ENCODE data around the gene LHX5.
A peak's percentile ranks its signal among the peaks of the same experiment; 100 is the strongest.

Gene LHX5

DNA sequence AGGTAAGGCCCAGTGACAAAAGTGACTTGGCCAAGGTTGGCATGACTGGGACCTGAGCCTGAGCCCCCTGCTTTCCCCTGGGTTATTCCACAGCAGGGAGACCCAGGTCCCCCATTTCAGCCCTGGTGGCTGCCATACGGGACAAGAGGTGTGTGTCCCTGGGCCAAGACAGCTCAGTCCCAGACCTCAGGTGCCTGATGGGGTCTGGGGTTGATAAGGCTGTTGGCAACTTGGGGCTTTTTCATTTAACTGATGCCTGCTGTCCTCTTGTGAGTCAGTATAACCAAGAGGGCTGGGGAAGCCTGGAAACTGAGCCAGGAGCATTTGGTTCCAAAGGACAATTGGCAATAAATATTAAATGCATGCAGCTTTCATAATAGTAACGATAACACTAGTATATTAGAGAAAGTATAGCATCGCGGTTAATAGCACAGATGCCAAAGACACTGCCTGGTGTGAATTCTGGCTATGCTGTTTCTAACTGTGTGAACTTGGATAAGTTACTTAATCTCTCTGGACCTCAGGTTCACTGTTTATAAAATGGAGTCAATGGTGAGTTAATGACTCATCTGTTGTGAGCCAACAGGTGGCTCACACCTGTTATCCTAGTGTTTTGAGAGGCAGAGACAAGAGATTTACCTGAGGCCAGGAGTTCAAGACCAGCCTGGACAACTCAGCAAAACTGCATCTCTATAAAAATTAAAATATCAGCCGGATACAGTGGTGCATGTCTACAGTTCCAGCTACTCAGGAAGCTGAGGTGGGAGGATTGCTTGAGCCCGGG lies 48.6 kb downstream of the LHX5 start:
- Histone ChIP-seq H3K27ac (ENCODE audit: low read length, poor library complexity, severe bottlenecking) (no peak overlapping the region), H3K9ac (ENCODE audit: low read length) (peak overlapping the region; percentile 98), H2BK120ac (ENCODE audit: low read depth, low read length) (no peak overlapping the region), H3K36me3 (ENCODE audit: control insufficient read depth in 1 of 2, insufficient read depth in 2 of 2, low read depth in 1 of 2, low read length in 2 of 2) (peaks cover 0 to 2% of the 10 kb centered on the region in 2 experiments), H3K18ac (ENCODE audit: low read depth in 1 of 2, low read length in 2 of 2) (peak overlapping the region in 1 of 2 experiments; percentile 88), H3K4me2 (ENCODE audit: low read length, poor library complexity, severe bottlenecking) (peak overlapping the region; percentile 60), H3K4me1 (ENCODE audit: control insufficient read depth, insufficient read depth, low read depth, low read length) (peaks cover 14% of the 10 kb centered on the region), H3K27me3 (ENCODE audit: control insufficient read depth in 1 of 2, insufficient read depth in 1 of 2, low read length in 2 of 2) (no peaks in the 10 kb centered on the region), H3K4me3 (ENCODE audit: insufficient read depth in 1 of 2, low read depth in 1 of 2, low read length in 2 of 2) (peak overlapping the region; percentile 57 to 86), H3K4ac (ENCODE audit: low read depth in 1 of 2, low read length in 2 of 2) (peak overlapping the region; percentile 20 to 82), H3K14ac (ENCODE audit: low read length in 2 of 2) (no peak overlapping the region), H3K23ac (ENCODE audit: low read length in 2 of 2) (no peak overlapping the region), H2BK15ac (ENCODE audit: low read depth, poor library complexity, severe bottlenecking) (no peak overlapping the region), H4K8ac (ENCODE audit: low read length) (peak overlapping the region; percentile 92), H3K79me1 (replicated peaks; ENCODE audit: low read length, poor library complexity, severe bottlenecking) (peaks cover 12% of the 10 kb centered on the region), H2AFZ (ENCODE audit: low read depth, low read length) (no peak overlapping the region), H2BK12ac (ENCODE audit: low read length in 2 of 2) (peak overlapping the region in 1 of 2 experiments; percentile 0), H2BK5ac (ENCODE audit: low read depth, low read length, poor library complexity, severe bottlenecking) (no peak overlapping the region), H4K91ac (ENCODE audit: low read length) (peak overlapping the region; percentile 79), H3K9me3 (ENCODE audit: control insufficient read depth, low read length) (no peaks in the 10 kb centered on the region), H2AK5ac (ENCODE audit: low read length, severe bottlenecking) (no peak overlapping the region)
- 96% methylated on average over 6 of the region's 6 CpGs for WGBS
- peak; percentile 42 for DNase-seq

DNA sequence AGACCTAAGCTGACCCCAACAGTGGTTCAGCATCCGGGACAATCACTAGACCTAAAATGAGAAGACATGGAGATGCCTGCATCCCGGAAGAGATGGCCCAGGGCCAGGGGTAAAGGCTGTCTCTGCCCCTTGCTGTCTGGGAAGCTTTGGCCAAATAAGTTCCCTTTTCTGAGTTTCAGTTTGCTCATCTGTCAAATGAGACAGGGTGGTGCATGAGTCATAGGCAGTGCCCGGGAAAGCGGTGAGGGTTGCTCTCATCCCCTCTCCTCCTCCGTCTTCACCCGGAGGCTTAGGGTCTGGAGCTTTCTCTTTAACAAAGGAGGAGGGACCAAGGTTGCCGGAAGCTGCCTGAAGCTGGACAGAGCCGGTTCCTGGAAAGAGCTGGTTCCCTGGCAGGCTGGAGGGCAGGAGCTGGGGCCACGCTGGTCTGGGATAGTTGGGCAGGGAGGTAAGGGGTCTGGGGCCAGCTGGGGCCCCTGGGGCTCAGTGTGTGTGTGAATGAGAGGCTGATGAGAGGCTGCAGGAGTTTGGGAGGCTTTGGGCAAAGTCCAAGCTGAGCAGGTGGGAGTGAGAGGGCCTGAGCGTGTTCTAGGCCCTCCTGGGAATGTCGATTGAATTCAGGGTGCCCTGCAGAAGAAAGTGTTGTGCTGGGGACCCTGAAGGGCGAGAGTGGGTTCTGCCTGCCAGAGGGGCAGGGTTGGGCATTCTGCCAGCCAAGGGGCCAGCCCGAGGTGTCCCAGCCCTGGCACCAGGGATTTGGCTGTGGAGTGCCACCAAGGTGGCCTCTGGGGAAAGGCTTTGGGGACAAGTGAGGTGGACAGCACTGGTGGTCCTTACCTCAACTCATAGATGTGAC lies 49.4 kb downstream of the LHX5 start, which contains the start of gene SDSL:
TSS of gene SDSL (plus strand) at position 351 of the 856 bp plus-strand sequence. CDS start 5,603 bp downstream, outside the sequence.
- peak within 1 kb of the TSS; percentile 12 for H2BK120ac ChIP-seq (ENCODE audit: low read depth, low read length)
- H4K91ac ChIP-seq (ENCODE audit: low read length): peak within 1 kb of the TSS; percentile 79
- H3K36me3 ChIP-seq (ENCODE audit: control insufficient read depth in 1 of 2, insufficient read depth in 2 of 2, low read depth in 1 of 2, low read length in 2 of 2): peaks cover 0 to 2% of the 10 kb centered on the region in 2 experiments
- H3K79me1 ChIP-seq (replicated peaks; ENCODE audit: low read length, poor library complexity, severe bottlenecking): peaks cover 12% of the 10 kb centered on the region
- H3K9ac ChIP-seq (ENCODE audit: low read length): peak within 1 kb of the TSS; percentile 98
- H3K14ac ChIP-seq (ENCODE audit: low read length in 2 of 2): peak within 1 kb of the TSS in 1 of 2 experiments; percentile 56
- peak within 1 kb of the TSS; percentile 57 to 86 for H3K4me3 ChIP-seq (ENCODE audit: insufficient read depth in 1 of 2, low read depth in 1 of 2, low read length in 2 of 2)
- peak within 1 kb of the TSS; percentile 16 for H2AK5ac ChIP-seq (ENCODE audit: low read length, severe bottlenecking)
- H3K4me2 ChIP-seq (ENCODE audit: low read length, poor library complexity, severe bottlenecking): peak within 1 kb of the TSS; percentile 60
- no peaks in the 10 kb centered on the region for H3K27me3 ChIP-seq (ENCODE audit: control insufficient read depth in 1 of 2, insufficient read depth in 1 of 2, low read length in 2 of 2)
- H3K9me3 ChIP-seq (ENCODE audit: control insufficient read depth, low read length): no peaks in the 10 kb centered on the region
- H2AFZ ChIP-seq (ENCODE audit: low read depth, low read length): peak within 1 kb of the TSS; percentile 66
- peak within 1 kb of the TSS; percentile 85 for H2BK15ac ChIP-seq (ENCODE audit: low read depth, poor library complexity, severe bottlenecking)
- peak within 1 kb of the TSS in 1 of 2 experiments; percentile 71 for H3K23ac ChIP-seq (ENCODE audit: low read length in 2 of 2)
- peak within 1 kb of the TSS; percentile 88 to 89 for H3K18ac ChIP-seq (ENCODE audit: low read depth in 1 of 2, low read length in 2 of 2)
- peak; percentile 86 for DNase-seq
- no peak within 1 kb of the TSS for H2BK5ac ChIP-seq (ENCODE audit: low read depth, low read length, poor library complexity, severe bottlenecking)
- H3K4ac ChIP-seq (ENCODE audit: low read depth in 1 of 2, low read length in 2 of 2): peak within 1 kb of the TSS; percentile 82 to 86
- peaks cover 14% of the 10 kb centered on the region for H3K4me1 ChIP-seq (ENCODE audit: control insufficient read depth, insufficient read depth, low read depth, low read length)
- H3K27ac ChIP-seq (ENCODE audit: low read length, poor library complexity, severe bottlenecking): peak within 1 kb of the TSS; percentile 13
- H2BK12ac ChIP-seq (ENCODE audit: low read length in 2 of 2): peak within 1 kb of the TSS; percentile 59 to 68
- 24% methylated on average over 11 of the region's 13 CpGs for WGBS
- peak within 1 kb of the TSS; percentile 92 for H4K8ac ChIP-seq (ENCODE audit: low read length)

DNA sequence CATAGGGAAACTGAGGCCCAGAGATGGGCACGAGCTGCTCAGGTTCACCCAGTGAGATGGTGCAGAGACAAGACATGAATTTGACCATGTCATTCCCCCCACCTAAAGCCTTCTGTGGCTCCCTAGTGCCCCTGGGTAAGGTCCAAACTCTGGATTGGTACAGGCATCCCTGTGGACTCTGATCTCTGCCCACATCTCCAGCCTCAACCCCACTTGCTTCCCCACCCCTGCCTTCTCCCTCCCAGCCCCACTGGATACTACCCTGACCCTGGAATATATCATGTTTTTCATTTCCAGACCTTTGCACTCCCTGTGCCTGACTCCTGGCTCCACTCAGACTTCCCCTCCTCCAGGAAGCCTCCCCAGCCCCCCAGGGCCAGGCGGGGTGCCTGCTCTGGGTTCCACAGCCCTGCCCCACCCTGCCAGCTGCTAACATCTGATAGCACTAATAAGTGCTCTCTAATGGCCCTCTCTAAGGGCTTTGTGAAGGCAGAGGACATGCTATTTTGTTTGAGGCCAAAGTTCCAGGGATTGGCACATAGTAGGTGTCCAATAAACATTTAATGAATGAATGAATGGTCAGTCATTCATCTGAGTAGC lies 50.6 kb downstream of the LHX5 start:
- H2AFZ ChIP-seq (ENCODE audit: low read depth, low read length): no peak overlapping the region
- H3K23ac ChIP-seq (ENCODE audit: low read length in 2 of 2): no peak overlapping the region
- no peak for DNase-seq
- H3K14ac ChIP-seq (ENCODE audit: low read length in 2 of 2): no peak overlapping the region
- no peaks in the 10 kb centered on the region for H3K9me3 ChIP-seq (ENCODE audit: control insufficient read depth, low read length)
- H3K27me3 ChIP-seq (ENCODE audit: control insufficient read depth in 1 of 2, insufficient read depth in 1 of 2, low read length in 2 of 2): no peaks in the 10 kb centered on the region
- H2AK5ac ChIP-seq (ENCODE audit: low read length, severe bottlenecking): no peak overlapping the region
- no peak overlapping the region for H3K18ac ChIP-seq (ENCODE audit: low read depth in 1 of 2, low read length in 2 of 2)
- H3K36me3 ChIP-seq (ENCODE audit: control insufficient read depth in 1 of 2, insufficient read depth in 2 of 2, low read depth in 1 of 2, low read length in 2 of 2): peaks cover 0 to 2% of the 10 kb centered on the region in 2 experiments
- no peak overlapping the region for H3K4me2 ChIP-seq (ENCODE audit: low read length, poor library complexity, severe bottlenecking)
- H3K4me3 ChIP-seq (ENCODE audit: insufficient read depth in 1 of 2, low read depth in 1 of 2, low read length in 2 of 2): no peak overlapping the region
- H3K27ac ChIP-seq (ENCODE audit: low read length, poor library complexity, severe bottlenecking): no peak overlapping the region
- H3K4ac ChIP-seq (ENCODE audit: low read depth in 1 of 2, low read length in 2 of 2): no peak overlapping the region
- H3K79me1 ChIP-seq (replicated peaks; ENCODE audit: low read length, poor library complexity, severe bottlenecking): peaks cover 12% of the 10 kb centered on the region
- no peak overlapping the region for H2BK15ac ChIP-seq (ENCODE audit: low read depth, poor library complexity, severe bottlenecking)
- H4K8ac ChIP-seq (ENCODE audit: low read length): no peak overlapping the region
- peak overlapping the region; percentile 43 for H4K91ac ChIP-seq (ENCODE audit: low read length)
- peaks cover 15% of the 10 kb centered on the region for H3K4me1 ChIP-seq (ENCODE audit: control insufficient read depth, insufficient read depth, low read depth, low read length)
- H2BK120ac ChIP-seq (ENCODE audit: low read depth, low read length): no peak overlapping the region
- H2BK5ac ChIP-seq (ENCODE audit: low read depth, low read length, poor library complexity, severe bottlenecking): no peak overlapping the region
- H2BK12ac ChIP-seq (ENCODE audit: low read length in 2 of 2): peak overlapping the region in 1 of 2 experiments; percentile 15
- no peak overlapping the region for H3K9ac ChIP-seq (ENCODE audit: low read length)
- WGBS: 92% methylated on average over 2 of the region's 2 CpGs

All from mesenchymal stem cell (in vitro differentiated cells and primary cell).